ENCODE results near the gene PDE4D.

DNA sequence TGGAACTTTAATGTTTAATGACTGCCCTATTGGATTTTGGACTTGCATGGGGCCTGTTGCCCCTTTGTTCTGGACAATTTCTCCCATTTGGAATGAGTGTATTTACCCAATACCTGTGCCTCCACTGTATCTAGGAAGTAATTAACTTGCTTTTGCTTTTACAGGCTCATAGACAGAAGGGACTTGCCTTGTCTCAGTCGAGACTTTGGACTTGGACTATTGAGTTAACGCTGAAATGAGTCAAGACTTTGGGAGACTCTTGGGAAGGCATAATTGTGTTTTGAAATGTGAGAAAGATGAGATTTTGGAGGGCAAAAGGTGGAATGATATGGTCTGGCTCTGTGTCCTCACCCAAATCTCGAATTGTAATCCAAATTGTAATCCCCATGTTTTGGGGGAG, 368.2 kb downstream of the PDE4D start:
- TF ChIP-seq CTCF (IDR thresholded peaks at IDR 0.05; ENCODE audit: low read length) (no peak), EZH2phosphoT487 (IDR thresholded peaks at IDR 0.05; ENCODE audit: low read length) (no peak)

All from MM.1S (cell line).